ENCODE data around the gene REG1B. TPM values are rescaled to one million over a fixed set of nuclear protein-coding genes. Genes with fewer than 3 reads are reported as not detected.
"Not testable (repeated sequence)": the region's sequence is repeated elsewhere in the genome, so short reads cannot be mapped to it uniquely, and the experiment has no call there.

REG1B gene
- total RNA-seq, 2 donors from 2014 or later, result not detected

DNA sequence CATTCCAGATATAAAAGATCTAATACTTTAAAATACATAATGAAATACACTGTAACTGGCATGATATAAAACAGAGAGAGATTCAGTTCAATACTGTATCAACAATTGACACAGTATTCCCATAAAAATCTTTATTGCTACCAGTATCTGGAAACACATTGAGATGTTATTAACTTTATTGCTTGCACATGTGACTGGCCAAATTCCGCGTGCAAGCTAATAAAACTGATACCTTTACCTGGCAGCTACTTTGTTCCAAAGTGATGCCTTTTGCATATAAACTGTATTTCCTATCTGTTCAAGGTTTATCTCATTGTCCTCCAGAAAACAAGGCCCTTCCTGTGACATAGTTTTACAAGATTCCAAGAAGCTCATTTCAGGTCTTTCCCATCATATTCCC, 15.4 kb upstream of the REG1B start:
- Mint-ChIP-seq H3K27me3 (no peaks in the 10 kb centered on the region), H3K4me1 (ENCODE audit: low read depth in 2 of 2) (no peaks in the 10 kb centered on the region), H3K27ac (no peak overlapping the region), H3K9me3 (peaks cover 7% of the 10 kb centered on the region), H3K4me3 (no peak overlapping the region), H3K36me3 (peaks cover 4% of the 10 kb centered on the region)
- no peak for ATAC-seq
- no peak for DNase-seq (ENCODE audit: low spot score)

DNA sequence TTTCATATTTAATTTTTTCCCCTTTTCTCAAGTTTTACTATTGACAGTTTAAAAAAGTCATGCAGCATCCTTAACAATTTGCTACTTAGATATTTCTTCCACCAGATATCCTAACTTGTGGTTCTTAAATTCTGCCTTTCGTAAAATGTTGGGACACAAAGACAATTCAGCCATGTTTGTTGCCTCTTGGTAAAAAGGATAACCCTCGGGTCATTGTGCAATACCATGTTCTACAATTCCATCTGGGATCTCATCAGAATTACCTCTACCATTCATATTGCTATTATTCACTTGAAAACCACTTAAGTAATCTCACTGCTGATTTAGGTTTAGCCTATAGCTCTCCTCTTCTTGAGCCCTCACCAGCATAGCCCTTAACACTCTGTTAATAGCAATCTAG, 13.2 kb upstream of the REG1B start:
- Mint-ChIP-seq H3K36me3 (peaks cover 8% of the 10 kb centered on the region), H3K27ac (no peak overlapping the region), H3K4me3 (no peak overlapping the region), H3K9me3 (peaks cover 17% of the 10 kb centered on the region), H3K27me3 (no peaks in the 10 kb centered on the region), H3K4me1 (ENCODE audit: low read depth in 2 of 2) (no peaks in the 10 kb centered on the region)
- ATAC-seq (no peak), DNase-seq (ENCODE audit: low spot score) (no peak)

DNA sequence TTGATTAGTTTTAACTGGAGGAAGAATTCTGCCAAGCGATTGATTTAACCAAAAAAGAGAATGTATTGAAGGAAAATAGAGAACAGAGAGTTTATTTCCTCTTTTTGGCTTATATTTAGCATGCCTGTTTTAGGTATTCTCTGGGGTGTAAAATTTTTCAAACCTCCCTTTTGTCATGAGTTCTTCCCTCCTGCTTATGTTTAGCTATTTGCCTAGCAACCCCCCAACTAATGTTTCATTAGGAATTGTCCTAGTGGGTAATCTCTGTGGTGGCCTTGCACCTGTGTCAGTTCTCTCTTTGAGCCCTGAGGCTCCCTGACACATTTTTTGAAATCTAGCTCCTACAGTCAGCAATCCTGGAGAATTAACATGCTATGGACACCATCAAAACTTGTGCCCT, 12.5 kb upstream of the REG1B start:
- H3K4me1 Mint-ChIP-seq (ENCODE audit: low read depth in 2 of 2), result no peaks in the 10 kb centered on the region
- H3K36me3 Mint-ChIP-seq, result peaks cover 8% of the 10 kb centered on the region
- DNase-seq (ENCODE audit: low spot score) (no peak), ATAC-seq (no peak)
- H3K27me3 Mint-ChIP-seq, result no peaks in the 10 kb centered on the region
- H3K9me3 Mint-ChIP-seq, result peaks cover 17% of the 10 kb centered on the region
- no peak overlapping the region for H3K4me3 Mint-ChIP-seq
- H3K27ac Mint-ChIP-seq, result no peak overlapping the region

DNA sequence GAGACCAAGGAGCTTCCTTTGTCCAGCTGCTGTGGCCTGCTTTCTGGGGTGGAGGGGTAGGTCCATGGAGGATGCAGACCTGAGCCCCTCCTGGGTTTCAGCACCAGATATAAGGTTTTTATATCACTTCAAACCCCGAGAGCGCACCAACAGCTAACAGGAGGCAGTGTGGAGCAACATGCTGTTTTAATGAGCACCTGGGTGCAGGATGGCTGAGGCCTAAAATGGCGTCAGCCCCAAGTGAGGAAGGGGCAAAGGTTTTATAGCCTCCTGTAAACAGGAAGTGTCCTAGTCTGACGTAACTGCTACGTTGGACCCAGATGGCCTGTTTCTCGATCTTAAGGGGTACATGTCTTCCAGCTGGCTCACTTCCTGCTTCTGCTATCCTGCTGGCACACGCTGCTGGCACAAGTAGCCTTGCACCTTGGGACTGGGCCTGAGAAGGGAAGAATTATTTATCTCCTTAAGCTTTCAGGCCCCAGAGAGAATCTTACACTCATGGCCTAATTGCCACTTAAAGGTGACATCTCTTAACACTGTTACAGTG, 11.4 kb upstream of the REG1B start:
- H3K36me3 Mint-ChIP-seq, result peaks cover 8% of the 10 kb centered on the region
- H3K27me3 Mint-ChIP-seq, result no peaks in the 10 kb centered on the region
- H3K4me3 Mint-ChIP-seq, result no peak overlapping the region
- H3K27ac Mint-ChIP-seq, result no peak overlapping the region
- DNase-seq (ENCODE audit: low spot score) (no peak), ATAC-seq (no peak)
- H3K4me1 Mint-ChIP-seq (ENCODE audit: low read depth in 2 of 2), result no peaks in the 10 kb centered on the region
- H3K9me3 Mint-ChIP-seq, result peaks cover 17% of the 10 kb centered on the region

DNA sequence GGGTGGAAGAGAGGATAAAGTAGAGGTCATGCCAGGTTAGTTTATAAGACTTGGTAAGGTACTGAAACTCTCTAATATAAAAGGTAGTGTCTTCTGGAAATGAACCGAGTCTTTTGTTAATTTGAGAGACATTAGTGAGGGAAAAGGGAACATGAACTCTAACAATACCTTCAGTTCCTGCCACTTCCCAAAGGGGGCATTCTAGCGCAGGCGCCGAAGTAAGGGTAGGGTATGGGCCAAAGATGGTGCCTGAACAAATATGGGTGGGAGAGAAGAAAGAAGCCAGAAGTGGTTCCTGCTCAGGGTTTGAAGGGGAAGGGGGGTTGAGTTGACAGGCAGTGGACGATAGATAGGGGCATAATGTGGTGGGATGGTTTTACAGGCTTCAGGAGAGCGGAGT, 10.1 kb upstream of the REG1B start:
- Mint-ChIP-seq H3K4me3 (no peak overlapping the region), H3K36me3 (peaks cover 8% of the 10 kb centered on the region), H3K4me1 (ENCODE audit: low read depth in 2 of 2) (no peaks in the 10 kb centered on the region), H3K9me3 (peaks cover 17% of the 10 kb centered on the region), H3K27ac (no peak overlapping the region), H3K27me3 (no peaks in the 10 kb centered on the region)
- DNase-seq (ENCODE audit: low spot score) (no peak), ATAC-seq (no peak)

DNA sequence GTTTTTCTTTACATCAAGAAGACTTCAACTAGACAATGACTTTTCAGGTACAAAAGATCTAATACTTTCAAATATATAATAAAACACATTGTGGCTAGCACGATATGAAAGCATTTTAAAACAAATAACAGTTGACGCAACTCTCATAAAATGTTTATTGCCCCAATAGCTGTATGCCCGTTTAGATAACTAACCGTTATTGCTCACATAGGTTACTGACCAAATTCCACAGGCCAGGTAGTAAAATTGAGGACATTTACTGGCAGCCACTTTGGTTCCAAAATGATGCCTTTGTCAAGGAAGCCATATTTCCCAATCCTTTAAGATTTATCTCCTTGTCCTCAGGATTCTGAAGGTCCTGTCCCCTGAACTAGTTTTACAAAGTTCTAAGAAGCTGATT, 2.9 kb upstream of the REG1B start:
- Mint-ChIP-seq H3K9me3 (peaks cover 12% of the 10 kb centered on the region), H3K4me3 (no peak overlapping the region), H3K36me3 (no peaks in the 10 kb centered on the region), H3K4me1 (ENCODE audit: low read depth in 2 of 2) (no peaks in the 10 kb centered on the region), H3K27me3 (no peaks in the 10 kb centered on the region), H3K27ac (no peak overlapping the region)
- no peak for DNase-seq (ENCODE audit: low spot score)
- no peak for ATAC-seq

DNA sequence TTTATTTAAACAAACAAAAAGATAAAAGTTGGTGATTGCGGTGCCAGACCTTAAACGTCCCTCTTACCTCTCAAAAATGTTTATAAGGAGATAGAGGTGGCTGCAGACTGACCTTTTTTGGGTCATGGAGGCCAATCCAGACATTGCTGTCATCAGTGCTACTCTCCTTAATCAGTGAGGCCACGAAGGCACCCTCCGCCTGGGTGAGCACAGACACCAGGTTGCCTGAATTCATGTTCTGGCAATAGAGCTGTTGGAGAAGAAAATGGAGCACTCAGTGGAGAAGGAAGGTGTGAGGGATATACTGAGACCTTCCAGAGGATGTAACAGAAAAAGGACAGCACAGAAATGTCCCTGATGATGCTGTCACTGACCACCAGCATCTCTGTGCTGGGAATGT, 1.5 kb downstream of the REG1B start:
- no peak overlapping the region for H3K4me3 Mint-ChIP-seq
- DNase-seq (ENCODE audit: low spot score) (no peak), ATAC-seq (no peak)
- no peaks in the 10 kb centered on the region for H3K4me1 Mint-ChIP-seq (ENCODE audit: low read depth in 2 of 2)
- peaks cover 22% of the 10 kb centered on the region for H3K9me3 Mint-ChIP-seq
- no peak overlapping the region for H3K27ac Mint-ChIP-seq
- H3K36me3 Mint-ChIP-seq, result peaks cover 4% of the 10 kb centered on the region
- H3K27me3 Mint-ChIP-seq, result no peaks in the 10 kb centered on the region

DNA sequence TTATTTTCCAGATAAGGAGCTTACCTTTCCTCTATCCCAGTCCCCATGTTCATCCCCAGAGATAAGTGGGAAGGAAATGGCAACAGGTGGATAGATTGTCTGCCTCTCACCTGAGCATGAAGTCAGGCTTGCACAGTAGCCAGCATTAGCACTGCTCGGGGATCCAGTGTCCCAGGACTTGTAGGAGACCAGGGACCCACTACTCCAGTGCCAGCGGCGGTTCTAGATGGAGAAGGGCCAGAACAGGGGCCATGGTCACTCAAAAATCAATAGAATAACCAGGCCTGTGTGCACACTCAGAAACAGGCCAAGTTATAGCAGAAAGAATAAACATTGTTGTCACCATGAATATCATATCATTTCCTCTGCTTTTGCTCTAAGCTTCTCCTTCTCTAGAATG, 2.4 kb downstream of the REG1B start:
- Mint-ChIP-seq H3K9me3 (peaks cover 26% of the 10 kb centered on the region), H3K36me3 (peaks cover 10% of the 10 kb centered on the region), H3K27ac (no peak overlapping the region), H3K4me3 (no peak overlapping the region), H3K4me1 (ENCODE audit: low read depth in 2 of 2) (no peaks in the 10 kb centered on the region), H3K27me3 (no peaks in the 10 kb centered on the region)
- no peak for DNase-seq (ENCODE audit: low spot score)
- ATAC-seq, result no peak

DNA sequence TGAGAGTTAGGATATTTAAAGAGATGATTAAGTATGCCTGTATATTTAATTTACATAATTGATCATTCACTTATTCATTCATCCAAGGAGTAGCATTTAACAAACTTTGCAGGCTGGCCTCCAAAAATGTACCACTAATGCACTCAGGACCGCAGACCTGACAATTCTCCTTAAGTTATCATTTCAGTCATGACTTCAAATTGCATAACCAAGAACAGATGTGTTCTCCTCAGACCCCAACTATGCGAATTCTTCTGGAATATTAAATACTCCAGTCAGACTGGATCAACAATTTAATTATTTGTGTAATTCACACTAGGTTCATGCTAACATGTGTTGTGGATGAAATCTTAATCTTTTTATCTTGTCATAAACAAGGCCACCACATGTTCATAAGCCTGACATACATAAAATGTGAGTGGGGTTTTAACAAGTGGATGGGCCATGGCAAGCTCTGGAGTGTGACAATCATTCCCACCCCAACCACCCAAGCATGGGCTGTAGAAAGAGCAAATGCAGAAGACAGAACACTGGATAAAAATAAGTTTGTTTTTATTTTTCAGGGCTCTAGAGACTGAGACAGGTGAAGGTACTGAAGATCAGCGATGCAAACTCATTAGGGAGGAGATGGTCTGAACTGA, 3.2 kb downstream of the REG1B start:
- H3K4me3 Mint-ChIP-seq, result no peak overlapping the region
- H3K4me1 Mint-ChIP-seq (ENCODE audit: low read depth in 2 of 2), result no peaks in the 10 kb centered on the region
- H3K27me3 Mint-ChIP-seq, result no peaks in the 10 kb centered on the region
- peaks cover 26% of the 10 kb centered on the region for H3K9me3 Mint-ChIP-seq
- H3K36me3 Mint-ChIP-seq, result peaks cover 10% of the 10 kb centered on the region
- no peak overlapping the region for H3K27ac Mint-ChIP-seq
- DNase-seq (ENCODE audit: low spot score) (no peak), ATAC-seq (no peak)

DNA sequence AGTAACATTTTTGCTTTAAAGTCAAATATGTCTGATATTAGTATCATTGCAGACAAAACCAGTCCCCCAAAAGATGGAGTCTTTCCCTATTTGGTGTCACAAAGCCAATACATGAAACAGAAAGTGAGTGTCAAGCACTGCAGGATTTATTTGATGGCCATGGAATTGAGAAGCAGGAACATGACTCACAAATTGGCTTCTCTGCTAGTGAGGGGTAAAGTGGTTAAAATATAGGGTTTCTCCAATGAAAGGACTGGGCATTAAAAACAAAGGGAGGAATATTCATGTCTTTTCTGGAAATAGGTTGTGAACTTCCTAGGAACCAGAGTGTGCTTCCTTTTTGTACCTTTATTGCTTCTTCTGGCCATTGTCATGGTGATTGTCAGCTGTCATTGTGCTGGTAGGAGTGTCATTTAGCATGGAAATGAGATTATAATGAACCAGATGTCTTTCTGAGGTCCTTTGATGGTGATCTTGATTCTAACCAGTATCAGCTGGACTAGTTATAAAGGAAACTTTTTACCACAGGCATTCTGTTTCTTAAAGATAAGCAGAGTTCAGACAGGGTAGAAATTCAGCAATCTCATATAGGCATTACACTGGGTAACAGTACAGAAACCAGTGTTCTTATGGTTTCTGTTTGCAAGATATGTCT, 4.1 kb downstream of the REG1B start:
- no peaks in the 10 kb centered on the region for H3K4me1 Mint-ChIP-seq (ENCODE audit: low read depth in 2 of 2)
- no peak overlapping the region for H3K27ac Mint-ChIP-seq
- no peaks in the 10 kb centered on the region for H3K27me3 Mint-ChIP-seq
- H3K9me3 Mint-ChIP-seq, result peaks cover 30% of the 10 kb centered on the region
- H3K36me3 Mint-ChIP-seq, result peaks cover 10% of the 10 kb centered on the region
- DNase-seq (ENCODE audit: low spot score) (no peak), ATAC-seq (no peak)
- H3K4me3 Mint-ChIP-seq, result no peak overlapping the region

DNA sequence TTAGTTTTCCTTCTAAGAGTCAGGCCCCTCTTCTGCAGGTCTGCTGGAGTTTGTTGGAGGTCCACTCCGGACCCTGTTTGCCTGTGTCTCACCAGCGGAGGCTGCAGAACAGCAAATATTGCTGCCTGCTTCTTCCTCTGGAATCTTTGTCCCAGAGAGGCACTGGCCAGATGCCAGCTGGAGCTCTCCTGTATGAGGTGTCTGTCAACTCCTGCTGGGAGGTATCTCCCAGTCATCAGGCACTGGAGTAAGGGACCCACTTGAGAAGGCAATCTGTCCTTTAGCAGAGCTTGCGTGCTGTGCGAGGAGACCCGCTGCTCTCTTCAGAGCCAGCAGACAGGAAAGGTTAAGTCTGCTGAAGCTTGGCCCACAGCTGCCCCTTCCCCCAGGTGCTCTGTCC, 4.8 kb downstream of the REG1B start:
- Mint-ChIP-seq H3K4me3 (no peak overlapping the region), H3K27ac (no peak overlapping the region), H3K27me3 (no peaks in the 10 kb centered on the region), H3K9me3 (peaks cover 30% of the 10 kb centered on the region), H3K4me1 (ENCODE audit: low read depth in 2 of 2) (no peaks in the 10 kb centered on the region), H3K36me3 (peaks cover 10% of the 10 kb centered on the region)
- ATAC-seq (no peak), DNase-seq (ENCODE audit: low spot score) (no peak)

DNA sequence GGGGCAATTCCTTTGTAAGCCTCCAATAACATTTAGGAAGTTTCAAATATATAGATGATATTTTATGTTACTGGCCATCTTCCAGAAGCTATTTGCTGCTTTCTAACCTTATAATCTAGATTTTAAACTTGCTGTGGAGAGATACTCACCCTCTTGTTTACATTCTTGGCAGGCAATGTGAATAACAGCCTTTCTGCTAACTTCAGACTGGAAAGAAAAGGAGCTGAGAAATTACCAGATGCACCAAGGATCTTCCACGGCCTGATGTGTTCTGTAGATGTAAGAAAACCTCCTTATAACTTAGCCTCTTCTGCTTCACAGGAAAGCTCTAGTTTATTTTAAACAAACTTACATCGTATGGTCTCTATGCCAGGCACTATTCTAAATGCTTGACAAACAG, 16.7 kb downstream of the REG1B start:
- Mint-ChIP-seq H3K36me3 (peaks cover 4% of the 10 kb centered on the region), H3K27me3 (no peaks in the 10 kb centered on the region), H3K27ac (no peak overlapping the region), H3K4me3 (no peak overlapping the region), H3K9me3 (peaks cover 27% of the 10 kb centered on the region), H3K4me1 (ENCODE audit: low read depth in 2 of 2) (no peaks in the 10 kb centered on the region)
- ATAC-seq, result no peak
- no peak for DNase-seq (ENCODE audit: low spot score)

DNA sequence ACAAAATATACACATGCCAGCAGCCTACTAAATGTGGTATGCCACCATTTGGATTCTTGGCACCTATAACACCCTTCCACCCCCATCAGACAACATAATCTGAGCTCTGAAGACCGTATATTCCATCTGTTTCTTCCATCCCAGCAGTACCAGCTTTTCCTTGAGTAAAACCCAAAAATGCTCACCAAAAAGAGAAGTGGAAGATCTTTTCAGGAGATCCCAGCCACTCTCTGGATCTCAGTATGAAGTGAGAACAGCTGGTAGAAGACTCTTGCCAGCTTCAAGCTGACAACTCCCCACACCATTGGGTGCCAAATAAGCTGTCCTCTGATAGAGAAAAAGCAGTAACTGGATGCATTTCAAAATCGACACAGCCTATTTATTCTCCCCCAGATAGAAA, 22.6 kb downstream of the REG1B start:
- Mint-ChIP-seq H3K4me3 (no peak overlapping the region), H3K36me3 (no peaks in the 10 kb centered on the region), H3K27ac (no peak overlapping the region), H3K9me3 (peaks cover 24% of the 10 kb centered on the region), H3K27me3 (no peaks in the 10 kb centered on the region), H3K4me1 (ENCODE audit: low read depth in 2 of 2) (no peaks in the 10 kb centered on the region)
- DNase-seq (ENCODE audit: low spot score), result no peak
- ATAC-seq, result no peak

DNA sequence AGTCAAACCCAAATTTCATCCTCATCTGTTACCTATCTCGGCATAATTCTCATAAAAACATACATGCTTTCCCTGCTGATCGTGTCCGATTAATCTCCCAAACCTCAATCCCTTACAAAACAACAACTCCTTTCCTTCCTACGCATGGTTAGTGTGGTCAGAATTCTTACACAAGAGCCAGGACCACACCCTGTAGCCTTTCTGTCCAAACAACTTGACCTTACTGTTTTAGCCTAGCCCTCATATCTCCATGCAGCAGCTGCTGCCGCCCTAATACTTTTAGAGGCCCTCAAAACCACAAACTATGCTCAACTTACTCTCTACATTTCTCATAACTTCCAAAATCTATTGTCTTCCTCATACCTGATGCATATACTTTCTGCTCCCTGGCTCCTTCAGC, 33.0 kb downstream of the REG1B start:
- ATAC-seq, result not testable (repeated sequence)

More for the DNA sequence above, 33.0 kb downstream of the REG1B start:
- H3K27me3 Mint-ChIP-seq; H3K36me3 Mint-ChIP-seq; DNase-seq (ENCODE audit: low spot score); H3K4me3 Mint-ChIP-seq; H3K4me1 Mint-ChIP-seq (ENCODE audit: low read depth in 2 of 2); H3K27ac Mint-ChIP-seq: not testable (repeated sequence)
- peaks cover 23% of the 10 kb centered on the region for H3K9me3 Mint-ChIP-seq

Data from natural killer cell treated with Interleukin-12 subunit alpha and Interleukin-12 subunit beta and Interleukin-15 and Interleukin-18, amount 100 ng/mL, for 72 hours (primary cell).